Stomach (tissue), 4 donors: Measurements from ENCODE around the gene ZNF324.

Experiments
- POLR2A ChIP-seq, 4 donors: fragments of 450-650 bp; IDR thresholded peaks; one replicate each; pipeline ENCODE4 v1.6.1; 2016; ENCODE audit warnings: antibody characterized with exemption in 4 of 4, control low read depth in 2 of 4, mild to moderate bottlenecking in 1 of 4, moderate library complexity in 1 of 4
- TF ChIP-seq, protein P1 (sequence below), 7 experiments: fragments of 450-650 bp in 4 of 7; fragments of 200-600 bp in 3 of 7; sonication (generic) in 3 of 7; IDR thresholded peaks; one replicate each; pipeline ENCODE4 v1.5.1; 2016 to 2019; ENCODE audit warnings: antibody characterized with exemption in 7 of 7, control low read depth in 2 of 7, mild to moderate bottlenecking in 1 of 7

DNA sequence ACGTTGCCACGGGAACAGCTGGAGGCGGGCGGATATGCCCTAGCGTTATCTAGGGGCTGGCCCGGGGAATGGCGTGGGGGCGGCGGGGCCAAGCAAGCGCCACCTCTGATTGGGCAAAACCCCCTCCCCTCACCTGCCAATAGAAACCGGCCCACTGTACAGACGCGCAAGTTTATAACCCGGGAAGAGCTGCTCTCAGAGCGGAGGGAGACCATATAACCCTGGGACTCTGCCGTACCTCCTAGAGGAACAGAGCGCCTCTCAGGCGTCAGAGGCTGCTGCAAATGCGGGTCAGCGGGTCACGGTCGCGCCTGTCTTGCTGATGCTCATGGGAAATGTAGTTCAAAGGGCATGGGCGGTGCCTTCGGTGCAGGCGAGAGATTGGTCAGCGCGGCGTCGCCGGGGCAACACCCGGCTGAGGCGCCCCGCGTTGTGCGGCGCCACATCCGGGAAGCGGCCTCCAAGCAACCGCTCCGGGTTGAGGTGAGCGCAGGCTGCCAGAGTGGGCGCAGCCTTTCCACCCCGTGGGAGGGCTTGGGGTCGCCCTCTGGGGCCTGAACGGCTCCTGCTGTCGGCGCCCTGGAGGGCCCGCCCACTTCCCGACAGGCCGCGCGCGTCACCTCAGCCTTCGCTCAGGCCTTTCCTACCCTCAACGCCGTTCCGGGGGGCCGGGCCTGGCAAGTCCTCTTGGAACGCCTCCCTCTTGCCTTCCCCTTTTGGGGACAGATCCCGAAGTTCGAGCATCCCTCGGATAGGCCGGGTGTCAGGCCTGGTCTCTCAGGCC is 9.0 kb downstream of the ZNF324 start, which contains the start of gene ZNF446:
- TF ChIP-seq, protein P1, sequence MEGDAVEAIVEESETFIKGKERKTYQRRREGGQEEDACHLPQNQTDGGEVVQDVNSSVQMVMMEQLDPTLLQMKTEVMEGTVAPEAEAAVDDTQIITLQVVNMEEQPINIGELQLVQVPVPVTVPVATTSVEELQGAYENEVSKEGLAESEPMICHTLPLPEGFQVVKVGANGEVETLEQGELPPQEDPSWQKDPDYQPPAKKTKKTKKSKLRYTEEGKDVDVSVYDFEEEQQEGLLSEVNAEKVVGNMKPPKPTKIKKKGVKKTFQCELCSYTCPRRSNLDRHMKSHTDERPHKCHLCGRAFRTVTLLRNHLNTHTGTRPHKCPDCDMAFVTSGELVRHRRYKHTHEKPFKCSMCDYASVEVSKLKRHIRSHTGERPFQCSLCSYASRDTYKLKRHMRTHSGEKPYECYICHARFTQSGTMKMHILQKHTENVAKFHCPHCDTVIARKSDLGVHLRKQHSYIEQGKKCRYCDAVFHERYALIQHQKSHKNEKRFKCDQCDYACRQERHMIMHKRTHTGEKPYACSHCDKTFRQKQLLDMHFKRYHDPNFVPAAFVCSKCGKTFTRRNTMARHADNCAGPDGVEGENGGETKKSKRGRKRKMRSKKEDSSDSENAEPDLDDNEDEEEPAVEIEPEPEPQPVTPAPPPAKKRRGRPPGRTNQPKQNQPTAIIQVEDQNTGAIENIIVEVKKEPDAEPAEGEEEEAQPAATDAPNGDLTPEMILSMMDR (IDR thresholded peaks at IDR 0.05): no peak
- TF ChIP-seq POLR2A (IDR thresholded peaks at IDR 0.05): no peak
